AG10803 (cell line): ENCODE results near the gene ROR1.

Experiments
- DNase-seq: peaks from one replicate; pipeline ENCODE4 v3.0.0; 2010; ENCODE audit warnings: low read depth
- H3K4me3 ChIP-seq: 2 replicates; pipeline ENCODE4 v1.5.1; 2011; ENCODE audit warnings: mild to moderate bottlenecking, low read length, control low read depth
- TF ChIP-seq, protein P1 (sequence below): conservative IDR thresholded peaks from 2 replicates; pipeline ENCODE4 v1.5.1; 2011; ENCODE audit warnings: mild to moderate bottlenecking, low read length, control low read depth, inconsistent platforms

Gene ROR1

DNA sequence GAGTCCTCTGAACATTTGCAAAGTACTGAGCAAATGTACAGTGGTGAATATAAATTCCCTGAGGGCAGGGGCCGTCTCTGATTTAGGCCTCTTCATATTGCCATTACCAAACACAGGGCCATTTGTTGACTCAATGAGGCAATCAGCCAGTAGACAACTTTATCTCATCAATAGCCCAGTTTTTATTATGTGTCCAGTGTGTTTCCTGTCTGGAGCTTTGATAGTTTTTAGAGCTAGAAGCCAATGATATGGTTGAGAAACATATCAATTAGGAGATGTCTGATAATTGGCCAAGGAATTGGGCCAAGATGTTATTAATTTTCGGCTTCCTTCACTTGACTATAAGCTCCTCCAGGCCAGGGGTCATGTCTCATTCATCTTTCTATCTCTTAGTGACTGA lies 163.0 kb downstream of the ROR1 start:
- H3K4me3 ChIP-seq: no peak overlapping the region
- no peak for DNase-seq
- TF ChIP-seq, protein P1, sequence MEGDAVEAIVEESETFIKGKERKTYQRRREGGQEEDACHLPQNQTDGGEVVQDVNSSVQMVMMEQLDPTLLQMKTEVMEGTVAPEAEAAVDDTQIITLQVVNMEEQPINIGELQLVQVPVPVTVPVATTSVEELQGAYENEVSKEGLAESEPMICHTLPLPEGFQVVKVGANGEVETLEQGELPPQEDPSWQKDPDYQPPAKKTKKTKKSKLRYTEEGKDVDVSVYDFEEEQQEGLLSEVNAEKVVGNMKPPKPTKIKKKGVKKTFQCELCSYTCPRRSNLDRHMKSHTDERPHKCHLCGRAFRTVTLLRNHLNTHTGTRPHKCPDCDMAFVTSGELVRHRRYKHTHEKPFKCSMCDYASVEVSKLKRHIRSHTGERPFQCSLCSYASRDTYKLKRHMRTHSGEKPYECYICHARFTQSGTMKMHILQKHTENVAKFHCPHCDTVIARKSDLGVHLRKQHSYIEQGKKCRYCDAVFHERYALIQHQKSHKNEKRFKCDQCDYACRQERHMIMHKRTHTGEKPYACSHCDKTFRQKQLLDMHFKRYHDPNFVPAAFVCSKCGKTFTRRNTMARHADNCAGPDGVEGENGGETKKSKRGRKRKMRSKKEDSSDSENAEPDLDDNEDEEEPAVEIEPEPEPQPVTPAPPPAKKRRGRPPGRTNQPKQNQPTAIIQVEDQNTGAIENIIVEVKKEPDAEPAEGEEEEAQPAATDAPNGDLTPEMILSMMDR: no peak

DNA sequence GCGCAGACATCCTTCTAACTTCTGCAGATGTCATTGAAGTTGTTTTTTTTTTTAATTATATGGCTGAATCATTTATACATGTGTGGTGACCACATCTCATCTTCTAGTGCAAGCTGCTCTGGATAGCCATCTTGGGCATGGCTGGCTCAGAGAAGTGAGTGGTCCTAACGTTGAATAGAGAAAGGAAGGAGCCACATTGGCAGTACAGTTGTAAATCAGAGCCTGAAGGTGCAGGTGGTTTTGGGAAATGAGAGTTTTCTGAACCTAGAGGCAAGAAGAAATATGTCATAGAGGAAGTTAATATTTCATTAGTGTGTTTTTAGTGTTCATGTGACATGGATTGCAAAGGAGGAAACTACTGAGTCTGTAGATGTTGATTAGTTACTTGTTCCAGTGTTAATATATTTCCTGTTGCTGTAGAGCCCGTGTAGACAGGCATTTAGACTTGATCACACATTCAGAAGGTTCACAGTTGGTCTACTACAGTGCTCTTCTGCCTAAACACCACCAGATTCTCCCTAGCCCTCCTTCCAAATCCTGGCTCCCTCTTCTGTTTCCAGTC lies 163.7 kb downstream of the ROR1 start:
- H3K4me3 ChIP-seq: no peak overlapping the region
- no peak for DNase-seq
- TF ChIP-seq, protein P1: no peak

DNA sequence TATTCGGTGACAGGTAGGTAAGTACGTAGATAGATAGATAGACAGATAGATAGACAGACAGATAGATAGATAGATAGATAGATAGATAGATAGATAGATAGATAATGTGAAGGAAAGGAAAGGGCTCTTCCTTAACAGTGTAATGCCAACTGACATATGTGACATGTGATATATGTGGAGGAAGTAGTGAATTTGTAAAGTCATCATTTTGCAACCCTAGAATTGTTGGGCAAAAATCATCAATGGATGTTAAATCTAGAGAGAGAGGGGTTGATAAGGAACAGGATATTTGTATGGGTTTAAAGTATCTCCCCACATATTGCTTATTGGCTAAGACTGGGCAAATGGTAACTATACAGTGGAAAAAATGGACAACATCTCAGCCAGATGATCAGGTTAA lies 166.6 kb downstream of the ROR1 start:
- TF ChIP-seq, protein P1: no peak
- H3K4me3 ChIP-seq: no peak overlapping the region
- DNase-seq: no peak

DNA sequence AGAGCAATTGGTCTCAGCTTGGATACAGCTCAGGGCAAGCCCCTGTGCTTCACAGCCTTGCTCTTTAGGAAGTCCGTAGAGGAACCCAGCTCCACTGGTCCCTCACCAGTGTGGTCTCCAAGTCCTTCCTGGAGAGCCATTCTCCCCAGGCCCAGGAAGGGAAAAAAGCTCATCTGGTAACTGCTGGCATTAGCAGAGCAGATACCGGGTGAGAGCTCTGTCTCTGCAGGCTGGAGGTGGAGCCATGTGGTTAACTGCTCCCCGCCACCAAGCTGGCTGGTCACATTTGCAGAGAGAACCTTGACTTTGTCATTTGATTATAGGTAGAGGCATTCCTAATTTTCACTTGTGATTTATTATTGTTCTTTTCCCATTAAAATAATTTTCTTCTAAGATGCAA lies 169.6 kb downstream of the ROR1 start:
- H3K4me3 ChIP-seq: no peak overlapping the region
- TF ChIP-seq, protein P1: no peak
- no peak for DNase-seq

DNA sequence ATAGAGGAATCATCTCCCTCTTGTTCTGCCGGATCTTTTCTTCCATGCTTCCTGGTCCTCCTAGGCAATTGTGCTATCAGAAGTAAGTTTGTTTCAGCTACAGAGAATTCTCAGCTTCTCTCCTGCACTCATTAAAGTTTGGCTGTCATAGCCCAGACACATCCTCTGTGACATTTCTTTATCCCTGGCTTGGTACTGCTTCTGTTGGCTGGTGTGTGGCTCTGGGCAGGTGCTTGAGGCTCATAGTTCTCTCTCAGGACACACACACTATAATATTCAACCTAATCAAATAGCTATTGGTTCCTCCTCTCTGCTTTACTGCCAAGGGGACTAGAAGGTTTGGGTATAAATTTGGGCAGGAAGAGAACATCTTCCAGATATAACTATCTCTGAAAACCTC lies 172.1 kb downstream of the ROR1 start:
- TF ChIP-seq, protein P1: no peak
- no peak for DNase-seq
- H3K4me3 ChIP-seq: no peak overlapping the region

DNA sequence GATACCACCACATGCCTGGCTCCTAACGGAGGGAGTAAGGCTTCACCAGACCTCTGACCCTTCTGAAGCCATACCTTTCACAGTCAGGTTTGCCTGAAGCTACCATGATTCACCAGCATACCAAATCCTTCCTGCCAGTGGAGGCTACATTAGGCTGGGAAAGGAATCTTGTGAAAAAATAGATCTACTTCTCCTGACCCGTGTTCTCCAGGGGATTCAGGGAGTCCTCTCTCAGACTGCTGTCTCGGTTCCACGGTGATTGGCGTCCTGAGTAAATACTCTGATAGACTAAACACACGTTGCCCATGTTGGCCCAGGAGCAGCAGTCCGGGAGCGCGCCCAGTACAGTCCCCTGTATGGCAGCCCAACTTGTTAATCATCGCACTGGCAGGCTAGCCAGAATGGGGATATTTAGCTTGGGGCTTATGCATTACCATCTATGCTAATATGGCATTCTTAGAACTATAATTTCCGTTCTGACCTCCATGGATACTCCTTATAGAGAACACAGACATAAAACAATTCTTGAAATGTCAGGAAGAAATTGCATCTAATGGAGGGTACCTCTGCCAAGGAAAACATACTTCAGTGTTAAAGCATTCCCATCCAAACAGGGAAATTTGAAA lies 173.2 kb downstream of the ROR1 start:
- no peak overlapping the region for H3K4me3 ChIP-seq
- DNase-seq: peak; percentile 25
- TF ChIP-seq, protein P1: no peak

DNA sequence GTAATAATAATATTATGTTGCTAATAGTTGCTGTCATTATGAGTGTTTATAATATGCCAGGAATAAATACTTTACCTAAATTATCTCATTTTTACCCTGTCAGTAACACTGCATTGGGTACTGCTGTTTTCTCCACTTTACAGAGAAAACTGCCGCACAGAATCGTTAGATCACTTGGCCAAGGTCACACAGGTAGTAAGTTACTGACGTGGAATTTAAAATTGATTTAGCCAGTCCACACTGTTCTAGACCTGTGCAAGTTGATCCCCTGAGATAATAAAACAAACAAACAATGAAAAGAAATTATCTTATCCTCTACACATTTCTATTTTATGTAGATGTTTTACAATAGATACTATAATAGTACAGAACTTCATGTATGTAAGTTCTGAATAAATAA lies 174.1 kb downstream of the ROR1 start:
- no peak for DNase-seq
- TF ChIP-seq, protein P1: no peak
- H3K4me3 ChIP-seq: no peak overlapping the region
